PC-9 (cell line): ENCODE data around the gene ANKRD33. TPM values are rescaled to one million over a fixed set of nuclear protein-coding genes. Genes with fewer than 3 reads are reported as not detected.

Experiments
- BruUV-seq: library from RNA; stranded (reverse); fragments of 400-500 nt; replicated peaks from 2 replicates; lab custom pipeline; 2021; lab: Mats Ljungman, UMichigan
- CTCF ChIA-PET: fragments of 300-600 bp; sonication (Branson Sonifier 250); formaldehyde crosslinking; loops from one replicate; lab custom pipeline; 2022; ENCODE audit warnings: antibody characterized with exemption; lab: Charles Lee
- POLR2A ChIA-PET: fragments of 300-600 bp; sonication (Branson Sonifier 250); formaldehyde crosslinking; loops from one replicate; lab custom pipeline; 2022; ENCODE audit warnings: antibody characterized with exemption; ENCODE audit not compliant: unreplicated experiment; lab: Charles Lee
- DNase-seq, 2 experiments: peaks; one replicate each; pipeline versions ENCODE4 v3.0.0 to v3.0.0-alpha.2; 2015 to 2022; ENCODE audit warnings: mixed read lengths in 1 of 2
- H2AFZ ChIP-seq: fragments of 200-600 bp; sonication (generic); 2 replicates; pipeline ENCODE4 v1.8.1; 2017; ENCODE audit warnings: antibody characterized with exemption
- H3F3A ChIP-seq: fragments of 200-600 bp; sonication (generic); 2 replicates; pipeline ENCODE4 v1.8.1; 2017; ENCODE audit warnings: antibody characterized with exemption, mild to moderate bottlenecking, low read depth; ENCODE audit not compliant: insufficient read depth
- H3K27ac ChIP-seq: fragments of 200-600 bp; sonication (generic); 2 replicates; pipeline ENCODE4 v1.6.1; 2016; ENCODE audit warnings: mixed run types
- H3K27me3 ChIP-seq: fragments of 200-600 bp; sonication (generic); 2 replicates; pipeline ENCODE4 v1.6.1; 2016; ENCODE audit warnings: low read depth, mixed run types; ENCODE audit not compliant: insufficient read depth
- H3K36me3 ChIP-seq: fragments of 200-600 bp; sonication (generic); 2 replicates; pipeline ENCODE4 v1.6.1; 2016; ENCODE audit warnings: low read depth, mixed run types
- H3K4me1 ChIP-seq: fragments of 200-600 bp; sonication (generic); replicated peaks from 2 replicates; pipeline ENCODE4 v1.6.1; 2016; ENCODE audit warnings: mixed run types; ENCODE audit not compliant: insufficient read depth
- H3K4me2 ChIP-seq: fragments of 200-600 bp; sonication (generic); 2 replicates; pipeline ENCODE4 v1.6.1; 2017; ENCODE audit warnings: mixed run types
- H3K4me3 ChIP-seq: fragments of 200-600 bp; sonication (generic); 2 replicates; pipeline ENCODE4 v1.6.1; 2016; ENCODE audit warnings: mixed run types
- H3K79me2 ChIP-seq: fragments of 200-600 bp; sonication (generic); 2 replicates; pipeline ENCODE4 v1.6.1; 2017; ENCODE audit warnings: low read depth, mixed run types
- H3K9me2 ChIP-seq: fragments of 200-600 bp; sonication (generic); 2 replicates; pipeline ENCODE4 v1.8.1; 2017; ENCODE audit warnings: mild to moderate bottlenecking; ENCODE audit not compliant: insufficient read depth
- H3K9me3 ChIP-seq: fragments of 200-600 bp; sonication (generic); 2 replicates; pipeline ENCODE4 v1.8.1; 2016; ENCODE audit warnings: low read depth; ENCODE audit not compliant: insufficient read depth
- H4K20me1 ChIP-seq: fragments of 200-600 bp; sonication (generic); 2 replicates; pipeline ENCODE4 v1.8.1; 2017; ENCODE audit not compliant: insufficient read depth
- EZH2 ChIP-seq: fragments of 200-600 bp; sonication (generic); IDR thresholded peaks from 2 replicates; pipeline ENCODE4 v1.8.0; 2017; ENCODE audit warnings: antibody characterized with exemption, low read depth
- intact Hi-C: fragments of 100-400 bp; cut with micrococcal nuclease; formaldehyde crosslinking; loops from one replicate; pipeline ENCODE4 v1.10.0; 2022; ENCODE audit not compliant: unreplicated experiment
- total RNA-seq: library from RNA; stranded (reverse); gene quantifications from 2 replicates; pipeline ENCODE4 v1.2.3, GENCODE V29; 2021
- TF ChIP-seq, protein P1 (sequence below): fragments of 200-600 bp; sonication (generic); conservative IDR thresholded peaks from 2 replicates; pipeline ENCODE4 v1.6.1; 2017; ENCODE audit warnings: mixed run types, antibody characterized with exemption, mild to moderate bottlenecking, moderate library complexity

The ANKRD33 gene
- total RNA-seq, 1 experiment from 2014 or later = not detected

DNA sequence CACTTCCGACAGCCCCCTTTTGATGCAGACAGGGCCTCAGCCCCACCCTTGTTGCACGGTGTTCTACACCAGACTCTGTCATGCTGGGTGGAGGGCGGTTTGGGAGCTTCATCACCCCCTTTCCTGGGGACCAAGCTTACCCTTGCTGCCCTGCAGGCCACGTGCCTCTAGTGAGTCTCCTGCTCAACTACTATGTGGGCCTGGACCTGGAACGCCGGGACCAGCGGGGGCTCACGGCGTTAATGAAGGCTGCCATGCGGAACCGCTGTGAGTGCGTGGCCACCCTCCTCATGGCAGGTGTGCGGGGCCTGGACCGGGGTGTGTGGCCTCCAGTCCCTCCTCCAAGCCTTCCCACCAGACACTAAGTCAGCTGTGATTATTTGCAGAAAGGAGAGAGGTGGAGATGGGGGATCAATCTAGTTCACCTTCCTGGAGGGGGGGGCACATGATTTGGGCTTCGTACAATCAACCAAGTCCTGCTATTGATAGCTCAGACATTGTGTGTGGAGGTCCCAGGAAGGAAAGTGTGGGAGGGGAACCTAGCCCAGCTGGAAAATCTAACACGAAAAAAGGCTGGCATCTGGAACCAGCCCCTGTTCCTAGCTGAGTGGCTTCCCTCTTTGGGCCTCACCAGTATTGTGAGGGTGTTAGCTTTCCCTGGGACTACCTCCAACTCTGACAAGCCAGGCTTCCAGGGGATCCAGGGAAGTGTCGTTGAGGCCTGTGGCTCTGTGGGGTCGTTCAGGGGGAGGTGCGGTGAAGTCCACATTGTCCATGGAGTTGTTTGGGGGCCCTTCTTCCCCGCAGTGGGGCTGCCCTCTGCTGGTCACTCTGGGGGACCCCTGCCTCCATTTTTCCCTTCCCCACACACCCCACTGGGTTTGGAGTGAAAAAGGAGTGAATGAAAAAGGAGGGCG, 1.6 kb downstream of the ANKRD33 start:
- peaks cover 7% of the 10 kb centered on the region; the same call in 1 of the 2 replicates for H3K9me3 ChIP-seq
- DNase-seq = no peak
- H3K4me3 ChIP-seq = no peak overlapping the region
- H3K36me3 ChIP-seq = no peaks in the 10 kb centered on the region
- H3K4me2 ChIP-seq = no peak overlapping the region
- no peak for TF ChIP-seq EZH2
- TF ChIP-seq, protein P1, sequence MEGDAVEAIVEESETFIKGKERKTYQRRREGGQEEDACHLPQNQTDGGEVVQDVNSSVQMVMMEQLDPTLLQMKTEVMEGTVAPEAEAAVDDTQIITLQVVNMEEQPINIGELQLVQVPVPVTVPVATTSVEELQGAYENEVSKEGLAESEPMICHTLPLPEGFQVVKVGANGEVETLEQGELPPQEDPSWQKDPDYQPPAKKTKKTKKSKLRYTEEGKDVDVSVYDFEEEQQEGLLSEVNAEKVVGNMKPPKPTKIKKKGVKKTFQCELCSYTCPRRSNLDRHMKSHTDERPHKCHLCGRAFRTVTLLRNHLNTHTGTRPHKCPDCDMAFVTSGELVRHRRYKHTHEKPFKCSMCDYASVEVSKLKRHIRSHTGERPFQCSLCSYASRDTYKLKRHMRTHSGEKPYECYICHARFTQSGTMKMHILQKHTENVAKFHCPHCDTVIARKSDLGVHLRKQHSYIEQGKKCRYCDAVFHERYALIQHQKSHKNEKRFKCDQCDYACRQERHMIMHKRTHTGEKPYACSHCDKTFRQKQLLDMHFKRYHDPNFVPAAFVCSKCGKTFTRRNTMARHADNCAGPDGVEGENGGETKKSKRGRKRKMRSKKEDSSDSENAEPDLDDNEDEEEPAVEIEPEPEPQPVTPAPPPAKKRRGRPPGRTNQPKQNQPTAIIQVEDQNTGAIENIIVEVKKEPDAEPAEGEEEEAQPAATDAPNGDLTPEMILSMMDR = no peak; the same call in 1 of the 2 replicates
- H3F3A ChIP-seq = no peaks in the 10 kb centered on the region
- H3K9me2 ChIP-seq = no peaks in the 10 kb centered on the region
- H3K27ac ChIP-seq = no peak overlapping the region
- ChIA-PET CTCF (no interaction called here), POLR2A (no interaction called here)
- intact Hi-C loops = no loop called here
- BruUV-seq = no TSS peak
- no peak overlapping the region for H2AFZ ChIP-seq
- H3K27me3 ChIP-seq = no peaks in the 10 kb centered on the region; the same call in 1 of the 2 replicates
- H4K20me1 ChIP-seq = no peaks in the 10 kb centered on the region
- no peaks in the 10 kb centered on the region for H3K79me2 ChIP-seq
- H3K4me1 ChIP-seq = no peaks in the 10 kb centered on the region

DNA sequence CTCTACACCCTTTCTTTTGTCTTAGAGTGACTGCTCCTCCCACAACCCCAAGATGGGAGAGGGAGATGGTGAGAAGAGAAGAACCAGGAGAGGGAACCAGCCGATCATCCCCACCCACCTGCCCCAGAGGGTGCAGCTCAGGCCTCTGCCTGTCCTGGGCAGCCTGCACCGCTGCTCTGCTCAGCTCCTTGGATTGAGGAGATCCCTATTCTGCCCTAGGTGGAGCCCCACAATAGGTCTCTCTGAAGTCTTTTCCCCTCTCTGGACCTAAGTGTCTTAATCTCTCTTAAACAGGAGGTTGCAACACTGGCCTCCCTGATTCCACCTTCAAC, 2.2 kb downstream of the ANKRD33 start:
- TF ChIP-seq EZH2 = no peak
- TF ChIP-seq, protein P1 = no peak
- Histone ChIP-seq H3K9me2 (no peaks in the 10 kb centered on the region), H3K9me3 (peaks cover 3% of the 10 kb centered on the region; the same call in 1 of the 2 replicates), H3K4me3 (no peak overlapping the region), H3F3A (no peaks in the 10 kb centered on the region), H4K20me1 (no peaks in the 10 kb centered on the region), H3K4me2 (no peak overlapping the region), H3K4me1 (no peaks in the 10 kb centered on the region), H3K27me3 (no peaks in the 10 kb centered on the region; the same call in 1 of the 2 replicates), H3K27ac (no peak overlapping the region), H3K36me3 (no peaks in the 10 kb centered on the region), H3K79me2 (no peaks in the 10 kb centered on the region), H2AFZ (no peak overlapping the region)
- no TSS peak for BruUV-seq
- ChIA-PET POLR2A (no interaction called here), CTCF (no interaction called here)
- DNase-seq = no peak
- intact Hi-C loops = no loop called here

DNA sequence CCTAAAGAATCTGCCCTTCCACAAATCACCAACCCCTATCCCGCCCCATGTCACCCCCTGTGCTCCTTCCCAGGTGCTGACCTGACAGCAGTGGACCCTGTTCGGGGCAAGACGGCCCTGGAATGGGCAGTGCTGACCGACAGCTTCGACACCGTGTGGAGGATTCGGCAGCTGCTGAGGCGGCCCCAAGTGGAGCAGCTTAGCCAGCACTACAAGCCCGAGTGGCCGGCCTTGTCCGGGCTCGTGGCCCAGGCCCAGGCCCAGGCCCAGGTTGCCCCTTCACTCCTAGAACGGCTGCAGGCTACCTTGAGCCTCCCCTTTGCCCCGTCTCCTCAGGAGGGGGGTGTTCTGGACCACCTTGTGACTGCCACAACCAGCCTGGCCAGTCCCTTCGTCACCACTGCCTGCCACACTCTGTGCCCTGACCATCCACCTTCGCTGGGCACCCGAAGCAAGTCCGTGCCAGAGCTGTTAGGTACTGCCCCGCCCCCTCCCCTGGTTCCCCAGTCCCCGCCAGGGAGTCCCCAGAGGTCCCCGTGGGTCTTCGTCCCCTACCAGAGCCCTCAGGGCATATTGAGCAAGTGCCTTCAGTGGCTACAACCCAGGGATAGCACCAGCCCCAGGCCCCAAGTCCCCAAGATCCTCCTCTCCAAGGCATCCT, 2.7 kb downstream of the ANKRD33 start:
- TF ChIP-seq, protein P1 = no peak
- no peak for TF ChIP-seq EZH2
- no peak for DNase-seq
- Histone ChIP-seq H3K27me3 (no peaks in the 10 kb centered on the region; the same call in 1 of the 2 replicates), H3K9me2 (no peaks in the 10 kb centered on the region), H3K4me2 (no peak overlapping the region), H3K4me3 (no peak overlapping the region), H3K27ac (no peak overlapping the region), H2AFZ (no peak overlapping the region), H3K36me3 (no peaks in the 10 kb centered on the region), H3K9me3 (no peaks in the 10 kb centered on the region; the same call in 1 of the 2 replicates), H3K4me1 (no peaks in the 10 kb centered on the region), H3F3A (no peaks in the 10 kb centered on the region), H3K79me2 (no peaks in the 10 kb centered on the region), H4K20me1 (no peaks in the 10 kb centered on the region)
- CTCF ChIA-PET = no interaction called here
- POLR2A ChIA-PET = no interaction called here
- intact Hi-C loops = no loop called here
- no TSS peak for BruUV-seq
